ENCODE measurements around the gene CYP1B1. TPM values are rescaled to one million over a fixed set of nuclear protein-coding genes. Genes with fewer than 3 reads are reported as not detected.

Gene CYP1B1
- 0.50 and 0.64 TPM in 2 replicates for total RNA-seq (2014; rRNA removed; shearing (Covaris generic))

GRCh38 chr2:38075507-38076151, at the start of gene CYP1B1:
Gene CYP1B1 (minus strand): TSS chr2:38076151. CDS start chr2:38075388, 763 bp downstream.

Other genes starting within 250 kb of the CYP1B1 start
- 3.4 and 6.5 TPM in 2 replicates for gene RMDN2, start 150.9 kb downstream of the CYP1B1 start, total RNA-seq (2014; rRNA removed; shearing (Covaris generic))